Vagina (tissue), 2 donors: Measurements from ENCODE around the gene SLC5A4. TPM values are rescaled to one million over a fixed set of nuclear protein-coding genes. Genes with fewer than 3 reads are reported as not detected.

Source experiments
- DNase-seq, 2 donors: peaks; one replicate each; pipeline ENCODE4 v3.0.0-alpha.2; 2017; ENCODE audit errors: extremely low spot score in 2 of 2
- H3K27ac ChIP-seq: fragments of 200-600 bp; sonication (generic); one replicate; pipeline ENCODE4 v1.5.1; 2019
- H3K27me3 ChIP-seq: fragments of 200-600 bp; sonication (generic); one replicate; pipeline ENCODE4 v1.5.1; 2019
- H3K36me3 ChIP-seq, 2 donors: fragments of 200-600 bp; sonication (generic); one replicate each; pipeline ENCODE4 v1.5.1; 2017 to 2019
- H3K4me1 ChIP-seq: fragments of 200-600 bp; sonication (generic); one replicate; pipeline ENCODE4 v1.5.1; 2019
- H3K4me3 ChIP-seq, 2 donors: fragments of 200-600 bp; sonication (generic); 1 replicate in 1 of 2; 2 replicates in 1 of 2; pipeline ENCODE4 v1.5.1; 2016 to 2019
- H3K9me3 ChIP-seq: fragments of 200-600 bp; sonication (generic); one replicate; pipeline ENCODE4 v1.5.1; 2019
- POLR2A ChIP-seq, 2 donors: fragments of 450-650 bp; IDR thresholded peaks; one replicate each; pipeline ENCODE4 v1.6.1; 2017; ENCODE audit warnings: antibody characterized with exemption in 2 of 2, mild to moderate bottlenecking in 2 of 2, moderate library complexity in 2 of 2
- POLR2AphosphoS5 ChIP-seq, 2 donors: sonication (generic); formaldehyde crosslinking; IDR thresholded peaks; one replicate each; pipeline ENCODE4 v1.9.0; 2017; ENCODE audit warnings: antibody characterized with exemption in 2 of 2, mild to moderate bottlenecking in 2 of 2, low read depth in 1 of 2; ENCODE audit not compliant: insufficient read depth in 1 of 2
- intact Hi-C: fragments of 100-400 bp; cut with DNase I; formaldehyde crosslinking; loops from one replicate; pipeline ENCODE4 v1.15.1; 2023
- small RNA-seq: library from RNA; depleted of rRNA; stranded (forward); fragments of <200 nt; gene quantifications from one replicate; pipeline ENCODE3, GENCODE V24; 2016
- total RNA-seq: library from RNA; depleted of rRNA; stranded (reverse); fragments of >200 nt; gene quantifications from one replicate; pipeline ENCODE4 v1.2.3, GENCODE V29; 2016
- TF ChIP-seq, protein P1 (sequence below), 3 experiments: fragments of 450-650 bp in 2 of 3; fragments of 200-600 bp in 1 of 3; sonication (generic) in 1 of 3; IDR thresholded peaks; one replicate each; pipeline ENCODE4 v1.5.1; 2017 to 2019; ENCODE audit warnings: antibody characterized with exemption in 3 of 3, mild to moderate bottlenecking in 2 of 3, moderate library complexity in 2 of 3

SLC5A4 gene
- total RNA-seq, 1 donor from 2014 or later: 2.2 TPM

DNA sequence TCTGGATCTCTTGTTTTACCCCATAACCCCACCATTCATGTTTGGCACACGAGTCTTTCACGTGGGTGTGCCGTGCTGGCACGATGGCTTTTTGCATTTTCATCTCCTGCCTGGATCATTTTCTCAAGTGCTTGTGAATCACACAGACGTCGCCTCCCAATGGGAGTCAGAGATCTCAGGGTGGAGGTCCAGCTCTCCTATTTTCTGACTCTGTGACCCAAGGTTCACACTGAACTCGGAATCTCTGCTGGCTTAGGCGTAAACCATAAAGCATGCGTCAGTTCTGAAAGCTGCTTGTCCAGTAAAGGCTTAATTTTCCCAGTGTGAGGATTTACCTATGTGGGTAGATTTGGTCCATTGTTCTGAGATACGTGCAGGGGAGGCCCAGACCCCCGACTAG is 80.0 kb downstream of the SLC5A4 start:
- Histone ChIP-seq H3K9me3 (no peaks in the 10 kb centered on the region), H3K36me3 (no peaks in the 10 kb centered on the region), H3K4me3 (no peak overlapping the region), H3K27ac (no peak overlapping the region), H3K27me3 (no peaks in the 10 kb centered on the region), H3K4me1 (no peaks in the 10 kb centered on the region)
- DNase-seq: no peak
- intact Hi-C loops: no loop called here
- TF ChIP-seq POLR2AphosphoS5 (IDR thresholded peaks at IDR 0.05; ENCODE audit: insufficient read depth in 1 of 2, low read depth in 1 of 2) (no peak), POLR2A (IDR thresholded peaks at IDR 0.05) (no peak)
- TF ChIP-seq, protein P1, sequence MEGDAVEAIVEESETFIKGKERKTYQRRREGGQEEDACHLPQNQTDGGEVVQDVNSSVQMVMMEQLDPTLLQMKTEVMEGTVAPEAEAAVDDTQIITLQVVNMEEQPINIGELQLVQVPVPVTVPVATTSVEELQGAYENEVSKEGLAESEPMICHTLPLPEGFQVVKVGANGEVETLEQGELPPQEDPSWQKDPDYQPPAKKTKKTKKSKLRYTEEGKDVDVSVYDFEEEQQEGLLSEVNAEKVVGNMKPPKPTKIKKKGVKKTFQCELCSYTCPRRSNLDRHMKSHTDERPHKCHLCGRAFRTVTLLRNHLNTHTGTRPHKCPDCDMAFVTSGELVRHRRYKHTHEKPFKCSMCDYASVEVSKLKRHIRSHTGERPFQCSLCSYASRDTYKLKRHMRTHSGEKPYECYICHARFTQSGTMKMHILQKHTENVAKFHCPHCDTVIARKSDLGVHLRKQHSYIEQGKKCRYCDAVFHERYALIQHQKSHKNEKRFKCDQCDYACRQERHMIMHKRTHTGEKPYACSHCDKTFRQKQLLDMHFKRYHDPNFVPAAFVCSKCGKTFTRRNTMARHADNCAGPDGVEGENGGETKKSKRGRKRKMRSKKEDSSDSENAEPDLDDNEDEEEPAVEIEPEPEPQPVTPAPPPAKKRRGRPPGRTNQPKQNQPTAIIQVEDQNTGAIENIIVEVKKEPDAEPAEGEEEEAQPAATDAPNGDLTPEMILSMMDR (IDR thresholded peaks at IDR 0.05): no peak

Small RNAs within 50 kb of the gene (small RNA-seq; reads per million reads assigned to genes)
- not detected for gene RF02171

Other genes starting within 250 kb of the SLC5A4 start
- gene SLC5A1, start 212.1 kb downstream of the SLC5A4 start, total RNA-seq: 5.6 TPM
- gene C22orf42, start 96.0 kb downstream of the SLC5A4 start, total RNA-seq: not detected
- not detected for gene RFPL2, start 50.3 kb downstream of the SLC5A4 start, total RNA-seq
- not detected for gene RFPL3, start 102.5 kb upstream of the SLC5A4 start, total RNA-seq
- 42.2 TPM for gene RTCB, start 156.9 kb upstream of the SLC5A4 start, total RNA-seq
- gene BPIFC, start 209.1 kb upstream of the SLC5A4 start, total RNA-seq: not detected
- gene FBXO7, start 219.5 kb upstream of the SLC5A4 start, total RNA-seq: 70.2 TPM